ENCODE data around the gene SACS. TPM values are rescaled to one million over a fixed set of nuclear protein-coding genes. Genes with fewer than 3 reads are reported as not detected.

SACS gene
- total RNA-seq, 1 donor: 87.7 TPM

DNA sequence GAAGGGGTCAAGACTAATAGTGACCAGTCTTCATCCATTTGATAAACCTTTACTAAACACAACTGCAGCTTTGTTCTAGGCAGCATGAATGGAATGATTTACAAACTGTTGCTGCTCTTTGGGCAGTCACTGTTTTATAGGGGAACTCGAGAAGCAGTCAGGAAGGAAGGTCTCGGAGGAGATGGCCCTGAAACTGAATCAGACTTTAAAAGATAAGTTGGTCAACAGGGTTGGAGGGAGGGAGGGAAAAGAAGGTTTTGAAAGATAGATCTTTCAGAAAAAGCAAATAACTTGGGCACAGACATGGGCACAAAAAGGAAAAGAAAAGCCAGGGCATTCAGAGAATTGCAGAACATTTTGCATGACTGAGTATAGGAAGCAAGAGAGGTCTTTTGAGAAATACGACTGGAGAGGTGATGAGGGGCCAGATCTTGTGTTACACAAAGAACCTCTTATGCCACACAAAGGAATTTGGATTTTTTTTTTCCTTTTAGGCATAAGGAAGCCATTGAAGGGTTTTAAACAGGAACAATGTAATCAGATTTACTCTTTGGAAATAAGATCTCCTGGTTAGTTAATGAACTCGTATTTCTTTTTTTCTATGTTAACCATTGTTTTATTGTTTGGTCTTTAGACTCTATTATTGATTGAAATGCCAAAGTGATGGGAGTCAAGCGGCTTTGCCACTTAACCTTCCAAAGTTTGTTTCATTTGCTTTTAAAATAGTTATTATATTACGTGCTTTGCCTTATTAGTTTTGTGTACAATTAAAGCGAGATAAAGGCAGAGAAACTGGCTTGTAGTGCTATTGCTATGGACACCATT lies 37.5 kb upstream of the SACS start:
- TF ChIP-seq, protein P1, sequence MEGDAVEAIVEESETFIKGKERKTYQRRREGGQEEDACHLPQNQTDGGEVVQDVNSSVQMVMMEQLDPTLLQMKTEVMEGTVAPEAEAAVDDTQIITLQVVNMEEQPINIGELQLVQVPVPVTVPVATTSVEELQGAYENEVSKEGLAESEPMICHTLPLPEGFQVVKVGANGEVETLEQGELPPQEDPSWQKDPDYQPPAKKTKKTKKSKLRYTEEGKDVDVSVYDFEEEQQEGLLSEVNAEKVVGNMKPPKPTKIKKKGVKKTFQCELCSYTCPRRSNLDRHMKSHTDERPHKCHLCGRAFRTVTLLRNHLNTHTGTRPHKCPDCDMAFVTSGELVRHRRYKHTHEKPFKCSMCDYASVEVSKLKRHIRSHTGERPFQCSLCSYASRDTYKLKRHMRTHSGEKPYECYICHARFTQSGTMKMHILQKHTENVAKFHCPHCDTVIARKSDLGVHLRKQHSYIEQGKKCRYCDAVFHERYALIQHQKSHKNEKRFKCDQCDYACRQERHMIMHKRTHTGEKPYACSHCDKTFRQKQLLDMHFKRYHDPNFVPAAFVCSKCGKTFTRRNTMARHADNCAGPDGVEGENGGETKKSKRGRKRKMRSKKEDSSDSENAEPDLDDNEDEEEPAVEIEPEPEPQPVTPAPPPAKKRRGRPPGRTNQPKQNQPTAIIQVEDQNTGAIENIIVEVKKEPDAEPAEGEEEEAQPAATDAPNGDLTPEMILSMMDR (IDR thresholded peaks at IDR 0.05; ENCODE audit: insufficient read depth, low read depth, low read length): no peak
- DNase-seq (ENCODE audit: low read depth): no peak
- no peak overlapping the region for H3K4me3 ChIP-seq (ENCODE audit: low read depth, low read length)

DNA sequence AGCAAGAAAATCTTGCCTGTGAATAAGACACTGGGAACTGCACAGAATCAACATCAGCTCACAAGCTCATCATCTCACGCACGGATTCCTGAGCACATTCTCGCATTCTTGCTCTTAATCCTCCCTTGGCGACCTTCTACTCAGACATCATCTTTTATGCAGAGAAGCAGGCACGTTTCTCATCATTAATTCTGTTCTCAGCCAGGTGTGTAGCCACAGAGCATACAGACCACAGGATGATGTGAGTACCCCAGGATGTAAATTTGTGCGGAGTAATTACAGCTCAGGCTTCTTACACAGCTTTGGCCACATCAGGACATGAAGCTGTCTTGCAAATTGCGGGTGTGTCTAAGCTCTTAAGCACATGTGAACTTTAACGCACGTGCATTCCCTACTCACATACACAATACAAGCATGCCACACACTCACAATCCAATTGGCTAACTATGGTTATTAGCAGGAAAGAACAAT lies 36.5 kb upstream of the SACS start:
- H3K4me3 ChIP-seq (ENCODE audit: low read depth, low read length): no peak overlapping the region
- peak; percentile 48 for DNase-seq (ENCODE audit: low read depth)
- TF ChIP-seq, protein P1 (IDR thresholded peaks at IDR 0.05; ENCODE audit: insufficient read depth, low read depth, low read length): no peak

DNA sequence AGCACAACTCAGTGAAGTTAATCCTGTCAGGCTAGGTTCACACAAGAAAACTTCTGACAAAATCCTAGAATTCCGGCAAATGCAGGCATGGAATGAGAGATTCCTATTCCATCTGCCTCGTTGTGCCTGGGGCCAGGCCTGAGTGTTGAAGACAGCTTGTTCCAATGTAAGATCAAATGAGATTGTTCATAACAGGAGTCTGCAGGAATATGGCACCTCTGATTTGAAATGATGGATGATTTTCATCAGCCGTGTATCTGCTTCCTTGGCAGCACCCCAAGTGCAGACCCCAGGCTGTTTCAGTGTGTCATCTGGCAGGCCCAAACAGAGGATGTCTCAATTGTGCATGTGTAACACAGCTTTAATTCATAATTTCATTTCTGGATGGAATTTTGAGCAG lies 35.3 kb upstream of the SACS start:
- no peak for DNase-seq (ENCODE audit: low read depth)
- TF ChIP-seq, protein P1 (IDR thresholded peaks at IDR 0.05; ENCODE audit: insufficient read depth, low read depth, low read length): no peak
- no peak overlapping the region for H3K4me3 ChIP-seq (ENCODE audit: low read depth, low read length)

DNA sequence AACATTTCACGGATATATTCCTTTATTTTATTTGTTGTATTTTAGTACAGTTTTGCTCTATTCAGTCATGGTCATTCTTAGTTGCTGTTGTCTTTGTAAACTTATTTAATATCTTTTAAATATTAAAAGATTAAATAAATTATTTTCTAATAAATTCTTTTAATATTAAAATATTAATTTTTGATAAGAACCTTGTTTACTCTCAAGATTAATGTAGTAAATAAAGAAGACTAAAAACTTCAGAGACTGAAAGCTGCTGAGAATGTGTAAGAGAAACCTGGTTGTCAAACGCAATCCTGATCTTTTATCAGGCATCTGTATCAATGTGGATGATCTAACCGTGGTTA lies 34.4 kb upstream of the SACS start:
- TF ChIP-seq, protein P1 (IDR thresholded peaks at IDR 0.05; ENCODE audit: insufficient read depth, low read depth, low read length): no peak
- no peak for DNase-seq (ENCODE audit: low read depth)
- no peak overlapping the region for H3K4me3 ChIP-seq (ENCODE audit: low read depth, low read length)

DNA sequence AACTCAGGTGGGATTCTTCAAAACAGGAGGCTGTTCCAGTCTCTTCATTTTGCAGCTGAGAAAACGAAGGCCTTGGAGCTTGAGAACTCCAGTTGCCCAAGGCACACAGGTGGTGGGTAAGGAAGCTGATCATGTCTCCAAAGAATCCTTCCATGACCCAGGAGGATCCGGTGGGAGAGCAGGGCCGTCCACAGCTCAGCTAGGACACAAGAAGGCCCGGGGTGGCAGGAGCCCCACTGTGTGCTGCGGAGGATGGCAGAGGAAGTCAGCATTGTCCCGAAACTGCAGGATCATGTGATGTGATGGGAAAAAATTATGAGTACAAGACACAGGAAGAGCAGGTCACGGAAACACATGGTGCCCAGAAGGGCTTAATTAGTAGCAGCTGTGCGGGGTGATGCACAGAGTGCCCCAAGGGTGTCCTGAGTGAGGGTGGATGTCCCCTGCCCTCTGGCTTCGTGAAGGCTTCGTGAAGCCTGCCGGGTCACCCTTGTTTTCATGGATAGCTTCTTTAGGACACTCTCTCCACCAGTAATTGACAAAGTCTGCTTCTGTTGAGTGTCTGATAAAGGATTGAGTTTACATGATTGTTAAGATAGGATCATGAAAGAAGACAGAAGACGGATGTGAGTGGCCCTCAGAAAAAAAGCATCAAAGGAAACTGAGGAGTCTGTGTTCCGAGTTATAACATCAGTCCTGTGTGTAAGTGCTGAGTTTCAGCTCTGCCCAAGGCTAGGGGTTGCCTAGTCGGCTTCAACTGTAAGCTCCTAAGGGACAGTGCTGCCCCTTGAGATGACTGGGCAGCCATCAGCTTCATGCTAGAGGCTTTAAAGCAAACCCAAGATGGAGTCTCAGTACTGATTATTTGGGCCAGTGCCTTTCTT lies 33.8 kb upstream of the SACS start:
- H3K4me3 ChIP-seq (ENCODE audit: low read depth, low read length): no peak overlapping the region
- TF ChIP-seq, protein P1 (IDR thresholded peaks at IDR 0.05; ENCODE audit: insufficient read depth, low read depth, low read length): no peak
- peak; percentile 44 for DNase-seq (ENCODE audit: low read depth)

DNA sequence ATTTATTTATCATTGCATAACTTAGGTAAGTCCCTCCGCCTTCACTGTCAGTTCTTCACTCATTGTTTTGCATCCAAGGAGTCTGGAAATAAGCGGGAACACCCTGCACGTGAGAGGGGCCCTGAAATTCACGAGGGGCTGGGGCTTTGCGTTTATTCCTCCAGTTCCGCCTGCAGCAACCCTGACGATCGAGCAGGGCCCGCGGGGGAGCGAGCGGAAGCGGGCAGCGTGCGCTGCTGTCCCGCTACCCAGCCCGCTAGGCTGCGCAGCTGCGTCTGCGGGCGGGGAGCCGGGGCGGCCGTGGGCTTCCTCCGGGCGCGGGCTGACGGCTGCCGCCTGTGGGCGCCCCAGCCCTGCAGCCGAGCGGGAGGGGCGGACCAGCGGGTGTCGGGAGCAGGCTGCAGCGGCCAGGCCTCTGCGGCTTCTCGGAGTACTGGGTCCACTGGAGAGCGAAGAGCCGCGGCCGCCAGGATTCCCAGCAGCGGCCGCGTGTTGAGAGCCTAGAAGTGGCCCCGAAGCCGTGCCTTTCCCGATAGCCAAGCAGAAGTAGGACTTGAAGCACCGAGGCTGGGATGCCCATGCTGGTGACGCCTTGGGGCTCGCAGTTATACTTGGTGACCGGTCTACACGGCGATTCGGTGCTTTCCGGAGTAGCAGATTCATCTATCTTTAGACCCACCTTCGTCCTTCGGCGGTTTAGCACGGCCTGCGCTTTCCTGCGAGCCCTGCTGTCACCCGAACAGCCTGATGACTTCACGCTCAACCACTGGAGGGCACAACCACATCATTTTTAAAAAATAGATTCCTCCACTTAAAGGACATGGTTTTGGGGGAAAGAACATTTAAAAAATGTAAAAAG lies 32.9 kb upstream of the SACS start:
- peak overlapping the region; percentile 60 for H3K4me3 ChIP-seq (ENCODE audit: low read depth, low read length)
- TF ChIP-seq, protein P1 (IDR thresholded peaks at IDR 0.05; ENCODE audit: insufficient read depth, low read depth, low read length): peak; percentile 64
- DNase-seq (ENCODE audit: low read depth): peak; percentile 84
